Subcutaneous adipose tissue (tissue), 4 donors: ENCODE results near the gene NUDT16. TPM values are rescaled to one million over a fixed set of nuclear protein-coding genes. Genes with fewer than 3 reads are reported as not detected.

ENCODE experiments used
- total RNA-seq, 4 donors: library from RNA; depleted of rRNA; stranded (reverse); fragments of >200 nt; gene quantifications; one replicate each; pipeline ENCODE4 v1.1.0, GENCODE V29; 2016
- TF ChIP-seq, protein P1 (sequence below): fragments of 450-650 bp; IDR thresholded peaks from one replicate; pipeline ENCODE4 v1.5.1; 2016; ENCODE audit warnings: low read depth, mild to moderate bottlenecking, control low read depth, antibody characterized with exemption, moderate library complexity

The NUDT16 gene
- total RNA-seq, 4 donors from 2014 or later, result 36.2 to 67.8 (median 53.9) TPM

DNA sequence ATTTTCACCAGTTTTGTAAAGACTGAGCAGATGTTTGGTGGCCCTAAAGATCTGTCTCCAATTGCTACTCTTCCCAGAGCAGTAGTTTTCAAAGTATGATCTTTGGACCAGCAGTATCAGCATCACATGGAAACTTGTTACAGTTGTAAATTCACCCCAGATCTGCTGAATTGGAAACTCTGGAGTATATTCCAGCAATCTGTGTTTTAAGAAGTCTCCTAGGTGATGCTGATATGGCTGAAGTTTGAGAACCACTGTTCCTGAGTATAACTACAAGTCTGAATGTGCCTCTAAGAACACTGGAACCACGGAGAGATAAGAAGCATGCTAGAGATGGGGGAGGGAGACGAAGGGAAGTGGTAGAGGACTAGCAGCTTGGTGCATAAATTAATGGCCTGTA lies 45.7 kb downstream of the NUDT16 start:
- TF ChIP-seq, protein P1, sequence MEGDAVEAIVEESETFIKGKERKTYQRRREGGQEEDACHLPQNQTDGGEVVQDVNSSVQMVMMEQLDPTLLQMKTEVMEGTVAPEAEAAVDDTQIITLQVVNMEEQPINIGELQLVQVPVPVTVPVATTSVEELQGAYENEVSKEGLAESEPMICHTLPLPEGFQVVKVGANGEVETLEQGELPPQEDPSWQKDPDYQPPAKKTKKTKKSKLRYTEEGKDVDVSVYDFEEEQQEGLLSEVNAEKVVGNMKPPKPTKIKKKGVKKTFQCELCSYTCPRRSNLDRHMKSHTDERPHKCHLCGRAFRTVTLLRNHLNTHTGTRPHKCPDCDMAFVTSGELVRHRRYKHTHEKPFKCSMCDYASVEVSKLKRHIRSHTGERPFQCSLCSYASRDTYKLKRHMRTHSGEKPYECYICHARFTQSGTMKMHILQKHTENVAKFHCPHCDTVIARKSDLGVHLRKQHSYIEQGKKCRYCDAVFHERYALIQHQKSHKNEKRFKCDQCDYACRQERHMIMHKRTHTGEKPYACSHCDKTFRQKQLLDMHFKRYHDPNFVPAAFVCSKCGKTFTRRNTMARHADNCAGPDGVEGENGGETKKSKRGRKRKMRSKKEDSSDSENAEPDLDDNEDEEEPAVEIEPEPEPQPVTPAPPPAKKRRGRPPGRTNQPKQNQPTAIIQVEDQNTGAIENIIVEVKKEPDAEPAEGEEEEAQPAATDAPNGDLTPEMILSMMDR, result no peak

DNA sequence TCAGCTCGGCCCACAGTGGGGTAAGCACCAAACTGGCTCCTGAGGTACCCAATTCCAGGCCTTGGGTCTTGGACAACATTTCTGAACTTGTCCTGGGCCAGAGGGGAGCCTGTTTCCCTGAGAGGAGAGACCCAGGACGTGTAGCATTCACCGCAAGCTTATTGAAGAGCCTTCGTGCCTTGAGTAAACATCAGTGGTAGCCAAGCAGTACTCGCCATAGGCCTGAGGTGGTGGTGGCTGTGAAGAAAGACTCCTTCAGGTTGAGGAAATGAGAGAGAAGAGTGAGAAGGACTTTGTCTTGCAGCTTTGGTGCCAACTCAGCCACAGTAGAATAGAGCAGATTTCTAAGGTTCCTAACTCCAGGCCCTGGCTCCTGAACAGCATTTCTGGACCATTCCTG lies 50.2 kb downstream of the NUDT16 start:
- TF ChIP-seq, protein P1, result no peak

DNA sequence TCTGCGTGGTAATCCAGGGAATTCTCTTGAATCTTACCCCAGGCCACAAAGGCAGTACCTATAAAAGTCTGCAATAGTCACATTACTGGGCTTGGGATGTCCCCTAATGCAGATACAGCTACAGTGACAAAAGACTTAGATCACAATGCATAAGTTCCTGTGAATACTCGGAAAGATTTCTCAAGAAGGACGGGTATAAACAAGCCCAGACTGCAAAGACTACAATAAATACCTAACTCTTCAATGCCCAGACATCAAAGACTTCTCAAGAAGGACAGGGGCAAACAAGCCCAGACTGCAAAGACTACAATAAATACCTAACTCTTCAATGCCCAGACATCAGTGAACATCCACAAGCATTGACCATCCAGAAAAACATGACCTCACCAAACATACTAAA lies 50.9 kb downstream of the NUDT16 start:
- TF ChIP-seq, protein P1, result no peak

DNA sequence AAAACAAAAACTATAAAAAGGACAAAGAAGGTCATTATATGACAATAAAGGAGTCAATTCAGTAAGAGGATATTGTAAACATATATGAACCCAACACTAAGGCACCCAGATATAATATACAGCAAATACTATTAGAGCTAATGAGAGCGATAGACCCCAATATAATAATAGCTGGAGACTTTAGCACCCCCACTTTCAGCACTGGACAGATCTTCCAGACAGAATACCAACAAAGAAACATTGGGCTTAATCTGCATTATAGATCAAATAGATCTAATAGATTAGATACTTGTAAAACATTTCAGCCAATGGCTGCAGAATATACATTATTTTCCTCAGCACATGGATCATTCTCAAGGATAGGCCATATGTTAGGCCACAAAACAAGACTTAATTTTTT lies 53.4 kb downstream of the NUDT16 start:
- TF ChIP-seq, protein P1, result no peak

Other genes with a start within 250 kb of the NUDT16 start
- gene MRPL3, start 121.2 kb downstream of the NUDT16 start, total RNA-seq, result 100 to 1,000 TPM in 1 of 4 donors, 10 to 100 TPM in 3; 51.4 to 118 (median 62.7) TPM